ENCODE data around the gene TENM4.

TENM4 gene

DNA sequence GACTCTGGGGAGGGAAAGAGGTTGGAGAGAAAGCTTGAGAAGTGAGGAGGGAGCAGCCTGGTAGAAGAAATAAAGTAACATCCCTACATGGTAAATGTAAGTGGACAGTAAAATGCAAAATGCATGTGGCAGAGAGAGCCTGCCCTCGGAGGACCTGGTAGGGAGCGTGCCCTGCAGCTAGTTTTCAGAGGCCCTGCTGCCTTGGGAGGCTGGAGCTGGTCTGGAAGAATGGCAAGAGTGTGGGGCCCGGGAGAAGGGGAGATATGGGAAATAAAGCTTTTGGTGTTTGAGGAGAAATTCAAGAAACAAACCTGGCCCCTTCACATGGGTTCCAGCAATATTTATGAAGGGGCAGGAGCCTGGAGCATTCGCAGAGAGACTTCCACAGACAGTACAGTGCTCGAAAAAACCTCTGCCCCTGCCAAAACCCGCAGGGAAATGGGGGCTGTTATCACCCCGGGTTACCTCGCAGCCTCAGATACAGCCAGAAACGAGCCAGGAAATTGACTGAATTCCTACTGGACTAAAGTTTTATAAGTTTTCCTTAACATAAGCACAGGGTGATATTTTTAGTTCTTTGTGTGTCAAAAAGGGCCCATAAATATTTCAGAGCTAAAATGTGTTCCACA is 363.0 kb downstream of the TENM4 start:
- no peak for DNase-seq

GRCh38 chr11:79076526-79077115 is 364.2 kb downstream of the TENM4 start:
- no peak for DNase-seq

DNA sequence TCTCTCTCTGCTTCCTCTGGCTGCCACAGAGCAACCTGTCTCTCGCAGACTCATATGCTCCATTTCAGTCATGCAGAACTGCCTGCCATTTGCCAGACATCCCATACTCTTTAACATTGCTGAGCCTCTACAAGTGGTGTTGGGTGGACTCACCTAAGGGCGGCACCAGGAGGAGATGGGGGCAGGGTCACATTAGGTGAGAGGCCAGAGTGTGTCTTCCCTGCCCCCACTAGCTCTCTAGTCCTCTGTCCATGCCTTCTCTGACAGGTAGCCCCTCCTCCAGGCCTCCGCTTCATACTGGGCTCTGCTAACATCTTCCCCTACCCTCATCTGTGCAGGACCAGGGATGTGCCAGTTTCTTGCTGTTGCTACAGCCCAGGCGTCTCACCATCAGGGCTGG is 366.3 kb downstream of the TENM4 start:
- no peak for DNase-seq

DNA sequence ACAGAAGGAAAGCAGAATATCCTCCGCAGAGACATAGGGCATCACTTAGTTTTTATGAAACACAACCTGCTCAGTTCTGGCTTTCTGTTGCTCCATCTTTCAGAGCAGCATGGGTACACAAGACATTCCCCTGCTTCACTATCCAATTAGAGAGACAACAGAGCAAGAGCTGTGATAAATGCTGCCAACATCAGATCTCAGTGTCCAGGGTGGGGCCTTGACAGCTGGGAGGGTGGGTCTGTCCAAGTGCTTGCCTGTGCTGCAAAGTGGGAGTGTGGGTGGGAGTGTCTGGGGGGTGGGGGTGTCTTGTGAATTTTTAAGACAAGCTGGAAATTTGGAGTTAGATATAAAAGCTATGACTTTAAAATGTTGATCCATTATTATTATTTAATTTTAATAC is 369.6 kb downstream of the TENM4 start:
- DNase-seq = no peak

DNA sequence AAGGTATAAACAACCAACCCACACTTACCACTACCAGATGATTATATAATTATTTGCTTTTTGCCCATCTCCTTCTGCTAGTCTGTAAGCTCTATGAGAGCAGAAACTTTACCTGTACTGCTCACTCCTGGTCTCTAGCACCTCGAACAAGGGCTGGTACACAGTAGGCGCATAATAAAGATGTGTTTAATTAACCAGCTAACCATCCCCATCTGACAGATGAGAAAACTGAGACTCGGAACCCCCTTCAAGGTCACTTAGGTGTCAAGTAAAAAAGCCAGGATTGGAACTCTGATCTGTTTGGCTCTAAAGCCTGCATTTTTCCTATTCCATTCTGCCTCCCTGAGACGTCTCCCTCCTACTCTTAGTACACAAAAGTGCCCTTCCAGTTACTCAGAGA is 370.3 kb downstream of the TENM4 start:
- DNase-seq = no peak

DNA sequence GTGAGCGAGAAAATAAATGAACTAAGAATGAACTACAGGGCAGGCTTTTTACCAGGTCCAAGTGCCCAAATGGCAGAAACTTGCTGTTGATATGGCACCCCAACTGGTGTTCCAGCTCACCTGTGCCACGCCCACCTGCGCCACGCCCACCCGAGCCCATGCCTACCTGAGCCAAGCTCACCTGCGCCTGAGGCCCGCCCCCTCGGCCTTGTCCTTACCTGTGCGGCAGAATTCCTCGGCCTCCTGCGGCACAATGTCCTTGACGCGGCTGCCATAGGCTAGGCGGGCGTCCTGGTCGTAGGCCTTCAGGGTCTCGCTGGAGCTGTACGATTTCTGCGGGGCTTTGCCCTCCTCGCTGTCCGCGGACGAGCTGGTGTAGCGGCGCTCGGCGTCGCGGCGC is 371.3 kb downstream of the TENM4 start:
- no peak for DNase-seq

GRCh38 chr11:79068356-79068755 is 372.5 kb downstream of the TENM4 start:
- no peak for DNase-seq

GRCh38 chr11:79067352-79067679 is 373.5 kb downstream of the TENM4 start:
- DNase-seq = no peak

DNA sequence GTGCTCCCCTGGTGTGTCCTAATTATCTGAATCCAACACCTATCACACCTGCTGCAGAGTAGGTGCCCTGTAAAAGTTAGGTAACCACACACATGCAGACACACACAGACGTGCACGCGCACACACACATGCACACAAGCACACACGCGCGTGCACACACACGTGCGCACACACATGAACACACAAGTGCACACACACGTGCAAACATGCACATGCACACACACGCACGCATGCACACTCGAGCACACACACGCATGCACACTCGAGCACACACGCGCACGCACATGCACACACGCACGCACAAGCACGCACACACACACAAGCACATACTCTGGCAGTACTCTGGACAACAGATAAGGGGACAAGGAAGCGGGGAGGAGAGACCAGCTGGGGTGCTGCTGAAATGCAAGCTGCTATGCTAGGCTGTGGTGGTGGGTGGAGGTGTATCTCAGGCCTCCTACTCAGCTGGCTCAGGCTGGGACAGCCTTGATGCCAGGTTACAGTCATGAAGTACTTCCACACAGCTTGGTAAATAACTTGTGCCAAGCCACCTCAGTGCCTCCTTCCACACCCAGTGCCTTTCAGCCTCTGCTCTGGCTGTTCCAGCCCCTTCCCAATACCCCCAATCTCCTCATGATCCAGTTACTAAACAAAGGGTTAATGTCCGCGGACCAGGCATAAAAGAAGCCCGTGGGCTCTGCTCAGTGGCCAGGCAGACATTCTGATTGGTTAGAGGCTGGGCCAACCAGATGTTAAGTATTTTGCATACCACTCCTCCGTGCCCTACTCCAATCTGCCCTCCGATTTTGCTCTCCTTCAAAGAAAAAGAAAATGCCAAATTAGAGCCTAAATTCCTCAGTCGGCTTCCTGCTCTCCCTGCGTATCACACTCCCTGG is 374.1 kb downstream of the TENM4 start:
- DNase-seq = no peak

DNA sequence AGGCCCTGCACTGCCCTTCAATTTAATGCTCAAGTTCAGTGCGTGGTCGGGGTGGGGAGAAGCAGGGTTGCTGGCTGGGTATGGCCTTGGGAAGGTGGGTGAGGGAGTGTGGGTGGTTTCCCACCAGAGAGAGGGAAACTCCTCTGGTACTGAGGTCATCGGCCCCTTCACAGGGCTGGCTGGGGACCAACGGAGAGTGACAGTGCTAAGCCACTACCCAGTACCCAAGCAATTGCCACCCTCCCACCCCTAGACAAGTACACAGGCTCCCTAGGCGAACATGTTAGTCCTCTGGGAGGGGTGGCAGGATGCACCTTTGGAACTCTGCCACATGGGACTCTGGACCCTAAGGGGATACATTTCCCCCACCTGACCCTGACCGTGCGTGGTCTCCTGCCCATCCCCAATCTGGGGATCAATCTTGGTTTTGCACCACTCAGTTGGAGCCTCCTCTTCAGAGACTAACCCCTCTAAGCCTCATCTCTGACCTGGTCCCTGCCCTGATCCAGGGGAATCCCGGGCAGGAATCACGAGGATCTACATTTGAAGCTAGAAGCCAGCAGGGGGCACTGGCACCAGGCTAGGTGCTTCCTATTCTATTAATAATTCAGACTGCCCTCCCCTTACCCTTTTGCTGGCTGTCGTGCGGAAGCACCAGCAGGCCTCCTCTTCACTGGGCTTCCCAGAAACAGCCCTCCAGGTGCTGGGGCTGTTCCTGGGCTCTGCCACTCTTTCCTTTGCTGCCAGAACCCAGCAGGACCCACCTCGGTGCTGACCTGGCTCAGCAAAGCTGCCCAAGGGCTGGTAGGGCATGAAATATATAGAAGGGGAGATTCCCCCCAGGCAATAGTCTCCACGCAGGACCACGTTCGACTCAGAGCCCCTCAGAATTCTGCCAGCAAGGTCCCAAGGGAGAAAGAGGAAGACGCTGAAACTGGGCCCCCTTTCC is 377.7 kb downstream of the TENM4 start:
- no peak for DNase-seq

- DNase-seq = no peak
These were observed 380.5 kb downstream of the TENM4 start for GRCh38 chr11:79060081-79060953.

GRCh38 chr11:79059141-79059540 is 381.7 kb downstream of the TENM4 start:
- no peak for DNase-seq

- DNase-seq = no peak
These were observed 384.8 kb downstream of the TENM4 start for GRCh38 chr11:79055856-79056631.

GRCh38 chr11:79054636-79055035 is 386.2 kb downstream of the TENM4 start:
- no peak for DNase-seq

DNA sequence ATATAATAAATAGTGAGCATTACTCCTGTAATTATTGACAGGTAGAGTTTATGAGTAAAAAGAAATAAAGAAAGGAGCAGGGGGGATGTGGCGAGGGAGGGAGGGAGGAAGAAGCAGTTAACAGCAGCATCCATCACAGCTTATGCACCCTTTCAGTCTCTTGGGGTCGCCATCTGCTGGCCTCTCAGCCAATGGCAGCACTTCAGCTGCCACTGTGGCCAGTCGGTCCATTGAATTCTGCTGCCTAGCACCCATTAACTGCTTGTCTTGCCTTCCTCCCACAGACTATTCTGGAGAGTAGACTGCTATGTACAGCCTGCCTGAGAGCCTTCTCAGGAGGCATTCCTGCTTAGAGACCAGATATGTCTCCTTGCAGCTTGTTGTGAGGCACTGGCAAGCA is 388.3 kb downstream of the TENM4 start:
- no peak for DNase-seq

DNA sequence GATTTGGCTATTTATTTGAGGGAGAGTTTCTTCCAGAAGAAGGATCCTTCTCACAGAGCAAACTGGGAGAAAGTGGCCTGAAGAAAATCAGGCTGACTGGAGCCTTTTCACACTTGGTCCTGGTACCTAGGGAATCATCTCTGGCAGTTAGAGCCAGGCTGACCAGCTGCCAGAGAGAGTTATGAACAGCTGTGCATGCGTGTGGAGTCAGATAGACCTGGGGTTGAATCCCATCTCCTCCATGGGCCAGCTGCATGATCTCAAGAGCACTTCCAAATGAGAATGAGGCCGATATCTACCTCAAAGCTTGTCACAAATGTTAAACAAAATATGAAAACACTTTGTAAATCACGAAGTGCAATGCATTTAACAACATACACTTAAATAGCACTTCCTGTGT is 390.0 kb downstream of the TENM4 start:
- DNase-seq = no peak

- no peak for DNase-seq
These were observed 391.1 kb downstream of the TENM4 start for GRCh38 chr11:79049741-79050179.

DNA sequence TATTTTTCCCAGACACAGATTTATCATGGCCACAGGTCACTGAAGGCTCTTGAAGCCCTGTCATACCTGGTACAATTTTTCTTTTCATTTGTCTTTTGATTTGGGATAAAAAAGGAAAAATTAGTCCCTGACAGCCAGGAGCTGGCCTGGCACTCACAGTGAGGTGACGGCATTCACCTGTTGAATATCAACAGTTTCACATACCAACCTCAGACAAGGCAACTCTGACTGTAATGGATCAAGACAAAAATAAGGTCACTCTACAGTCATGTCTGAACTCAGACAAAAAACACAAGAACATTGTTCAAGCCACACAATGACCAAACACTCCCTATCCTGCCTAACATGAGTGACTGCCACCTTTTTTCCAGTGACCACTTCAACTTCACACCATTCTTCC is 392.9 kb downstream of the TENM4 start:
- DNase-seq = no peak

GRCh38 chr11:79047321-79047720 is 393.5 kb downstream of the TENM4 start:
- DNase-seq = no peak

DNA sequence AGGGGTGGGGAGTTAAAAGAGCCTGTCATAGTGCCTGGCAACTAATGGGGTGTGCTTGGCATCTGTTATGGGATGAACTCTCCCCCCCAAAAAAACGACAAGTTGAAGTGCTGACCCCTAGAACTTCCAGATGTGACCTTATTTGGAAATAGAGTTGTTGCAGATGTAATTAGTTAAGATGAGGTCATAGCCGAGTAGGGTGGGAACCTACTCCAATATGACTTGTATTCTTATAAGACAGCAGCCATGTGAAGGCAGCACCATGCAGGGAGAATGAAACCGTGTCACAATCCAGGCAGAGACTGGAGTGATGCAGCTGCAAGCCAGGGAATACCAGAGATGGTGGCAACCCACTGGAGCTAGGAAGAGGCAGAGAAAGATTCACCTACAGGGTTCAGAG is 394.5 kb downstream of the TENM4 start:
- no peak for DNase-seq

- DNase-seq = no peak
These were observed 395.0 kb downstream of the TENM4 start for GRCh38 chr11:79045800-79046304.

Measured in activated CD4-positive, CD25-positive, alpha-beta regulatory T cell treated with anti-CD3 and anti-CD28 coated beads, Interleukin-2, amount 50 U/mL, for 72 hours (primary cell).